GM19463 (cell line): Measurements from ENCODE around the gene NAALADL1.
"Not testable (repeated sequence)": the region's sequence is repeated elsewhere in the genome, so short reads cannot be mapped to it uniquely, and the experiment has no call there.

Source experiments
- ATAC-seq: cut with Tn5 transposase; IDR thresholded peaks from one replicate; pipeline ENCODE4 v1.9.1; 2021; ENCODE audit warnings: mild to moderate bottlenecking, moderate library complexity; ENCODE audit not compliant: unreplicated experiment

NAALADL1 gene

GRCh38 chr11:65014726-65015227 is 43.6 kb downstream of the NAALADL1 start:
- no peak for ATAC-seq

GRCh38 chr11:65013888-65014725 is 44.2 kb downstream of the NAALADL1 start, which contains the start of gene ARL2:
Gene ARL2 (plus strand): TSS chr11:65014160. CDS start chr11:65014208, 48 bp downstream.
- ATAC-seq: peak; percentile 82

GRCh38 chr11:65013130-65013887 is 45.0 kb downstream of the NAALADL1 start:
- peak; percentile 64 for ATAC-seq

- no peak for ATAC-seq
Measured at GRCh38 chr11:65008873-65009272, 49.5 kb downstream of the NAALADL1 start.

- ATAC-seq: no peak
Measured at GRCh38 chr11:65008016-65008415, 50.3 kb downstream of the NAALADL1 start.

- ATAC-seq: not testable (repeated sequence)
Measured at GRCh38 chr11:65003968-65004367, 54.4 kb downstream of the NAALADL1 start.

GRCh38 chr11:65003282-65003681 is 55.1 kb downstream of the NAALADL1 start:
- no peak for ATAC-seq

GRCh38 chr11:65002706-65003105 is 55.6 kb downstream of the NAALADL1 start:
- no peak for ATAC-seq

GRCh38 chr11:64999478-64999877 is 58.9 kb downstream of the NAALADL1 start:
- no peak for ATAC-seq

GRCh38 chr11:64998690-64999431 is 59.5 kb downstream of the NAALADL1 start:
- ATAC-seq: no peak

GRCh38 chr11:64998141-64998540 is 60.2 kb downstream of the NAALADL1 start:
- no peak for ATAC-seq

- ATAC-seq: no peak
Measured at GRCh38 chr11:64996710-64997380, 61.5 kb downstream of the NAALADL1 start, which contains the start of gene BATF2. Gene BATF2 (minus strand): TSS chr11:64996971. CDS start chr11:64996914, 57 bp downstream.

GRCh38 chr11:64996327-64996709 is 62.0 kb downstream of the NAALADL1 start:
- ATAC-seq: no peak
